Activated T-helper 1 cell treated with Interleukin-2 at 50 U/mL for 16 hours (primary cell): ENCODE measurements around the gene SPO11.
A peak's percentile ranks its signal among the peaks of the same experiment; 100 is the strongest.
"Not testable (repeated sequence)": the region's sequence is repeated elsewhere in the genome, so short reads cannot be mapped to it uniquely, and the experiment has no call there.

Experiments used
- DNase-seq: peaks from one replicate; pipeline ENCODE4 v3.0.0-alpha.2; 2020; ENCODE audit warnings: low read depth

SPO11 gene

GRCh38 chr20:57341663-57342062, 12.1 kb downstream of the SPO11 start:
- no peak for DNase-seq

- DNase-seq, result no peak
These were observed 13.2 kb downstream of the SPO11 start for GRCh38 chr20:57342829-57343228.

DNA sequence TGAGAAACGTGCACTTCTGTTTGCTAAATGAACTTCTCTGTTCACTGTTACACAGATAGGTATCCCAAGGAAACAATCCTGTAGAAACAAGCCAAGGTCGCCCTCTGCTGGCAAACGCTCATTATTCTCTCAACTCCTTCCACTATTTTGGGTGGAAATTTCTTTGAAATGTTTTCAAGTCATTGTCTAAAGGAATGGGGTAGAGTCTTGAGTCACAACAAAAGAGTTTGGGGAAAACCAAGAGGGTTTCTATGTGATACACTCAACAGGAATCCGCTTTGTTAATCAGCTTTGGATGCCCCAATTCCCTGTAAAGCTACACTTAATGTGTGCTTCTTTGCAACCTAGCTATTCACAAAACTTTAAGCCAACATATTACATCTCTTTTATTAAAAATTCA, 16.9 kb downstream of the SPO11 start:
- peak; percentile 26 for DNase-seq

GRCh38 chr20:57347393-57347792, 17.8 kb downstream of the SPO11 start:
- DNase-seq, result no peak

DNA sequence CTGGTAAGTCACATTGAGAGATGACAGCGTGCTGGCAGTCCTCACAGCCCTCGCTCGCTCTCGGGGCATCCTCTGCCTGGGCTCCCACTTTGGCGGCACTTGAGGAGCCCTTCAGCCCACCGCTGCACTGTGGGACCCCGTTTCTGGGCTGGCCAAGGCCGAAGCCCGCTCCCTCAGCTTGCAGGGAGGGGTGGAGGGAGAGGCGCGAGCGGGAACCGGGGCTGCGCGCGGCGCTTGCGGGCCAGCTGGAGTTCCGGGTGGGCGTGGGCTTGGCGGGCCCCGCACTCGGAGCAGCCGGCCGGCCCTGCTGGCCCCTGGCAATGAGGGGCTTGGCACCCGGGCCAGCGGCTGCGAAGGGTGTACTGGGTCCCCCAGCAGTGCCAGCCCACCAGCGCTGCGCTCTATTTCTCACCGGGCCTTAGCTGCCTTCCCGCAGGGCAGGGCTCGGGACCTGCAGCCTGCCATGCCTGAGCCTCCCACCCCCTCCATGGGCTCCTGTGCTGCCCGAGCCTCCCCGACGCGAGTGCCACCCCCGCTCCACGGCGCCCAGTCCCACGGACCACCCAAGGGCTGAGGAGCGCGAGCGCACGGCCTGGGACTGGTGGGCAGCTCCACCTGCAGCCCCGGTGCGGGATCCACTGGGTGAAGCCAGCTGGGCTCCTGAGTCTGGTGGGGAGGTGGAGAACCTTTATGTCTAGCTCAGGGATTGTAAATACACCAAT, 18.8 kb downstream of the SPO11 start:
- DNase-seq, result not testable (repeated sequence)

- not testable (repeated sequence) for DNase-seq
These were observed 19.4 kb downstream of the SPO11 start for GRCh38 chr20:57348922-57349574.

DNA sequence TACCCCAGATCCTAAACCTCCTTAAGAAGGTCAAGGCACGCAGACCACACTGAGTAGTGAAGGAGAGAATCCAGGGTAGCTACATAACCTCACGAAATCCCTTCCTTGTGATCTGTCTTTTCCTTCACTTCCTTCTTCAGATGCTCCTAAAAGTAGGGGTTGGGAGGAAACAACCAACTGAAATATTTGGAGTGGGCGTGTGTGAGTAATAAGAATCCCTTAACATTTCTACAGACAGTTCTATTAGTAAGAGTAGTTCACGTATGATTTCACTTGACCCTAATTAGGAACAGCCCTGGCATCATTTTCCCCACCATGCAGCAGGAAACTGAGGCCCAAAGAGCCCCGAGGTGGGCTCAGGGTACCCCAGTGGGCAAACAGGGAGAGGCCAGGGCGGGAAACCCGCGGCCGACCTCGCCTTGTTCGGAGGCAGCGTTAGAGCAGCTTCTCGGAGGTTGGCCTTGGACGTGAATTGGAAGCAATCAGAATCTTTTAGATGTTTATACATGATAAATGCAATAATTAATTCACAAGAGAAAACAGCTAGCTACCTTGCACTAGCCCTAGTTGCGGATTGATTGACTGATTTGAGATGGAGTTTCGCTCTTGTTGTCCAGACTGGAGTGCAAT, 20.6 kb downstream of the SPO11 start:
- DNase-seq, result no peak

DNA sequence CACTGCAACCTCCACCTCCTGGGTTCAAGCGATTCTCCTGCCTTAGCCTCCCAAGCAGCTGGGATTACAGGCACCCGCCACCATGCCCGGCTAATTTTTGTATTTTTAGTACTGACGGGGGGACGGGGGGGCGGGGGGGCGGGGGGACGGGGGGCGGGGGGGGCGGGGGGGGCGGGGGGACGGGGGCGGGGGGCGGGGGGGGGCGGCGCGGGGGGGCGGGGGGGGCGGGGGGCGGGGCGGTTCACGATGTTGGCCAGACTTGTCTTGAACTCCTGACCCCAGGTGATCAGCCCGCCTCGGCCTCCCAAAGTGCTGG, 21.1 kb downstream of the SPO11 start:
- DNase-seq, result not testable (repeated sequence)

GRCh38 chr20:57351042-57351783, 21.6 kb downstream of the SPO11 start, which contains the start of gene RAE1:
TSS of gene RAE1 (plus strand) at chr20:57351255. CDS start at chr20:57354039, 2,784 bp downstream.
- DNase-seq, result peak; percentile 84

DNA sequence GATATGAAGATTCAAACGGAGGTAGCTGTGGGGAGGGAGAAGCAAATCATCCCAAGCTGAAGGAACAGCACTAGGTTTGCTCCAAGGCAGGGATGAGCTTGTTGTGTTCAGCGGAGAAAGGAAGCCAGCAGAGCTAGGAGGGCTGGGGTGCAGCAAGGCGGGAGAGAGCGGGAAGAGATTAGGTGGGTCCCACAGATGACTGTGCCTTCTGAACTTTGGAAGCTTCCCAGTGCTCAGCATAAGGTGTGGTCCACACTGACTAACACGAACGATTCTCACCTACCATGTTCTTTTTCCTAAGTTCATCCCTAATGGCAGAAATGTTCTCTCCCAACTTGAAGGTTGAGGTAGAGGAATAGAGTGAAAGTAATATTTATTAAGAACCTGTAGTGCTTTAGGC, 22.7 kb downstream of the SPO11 start:
- no peak for DNase-seq

DNA sequence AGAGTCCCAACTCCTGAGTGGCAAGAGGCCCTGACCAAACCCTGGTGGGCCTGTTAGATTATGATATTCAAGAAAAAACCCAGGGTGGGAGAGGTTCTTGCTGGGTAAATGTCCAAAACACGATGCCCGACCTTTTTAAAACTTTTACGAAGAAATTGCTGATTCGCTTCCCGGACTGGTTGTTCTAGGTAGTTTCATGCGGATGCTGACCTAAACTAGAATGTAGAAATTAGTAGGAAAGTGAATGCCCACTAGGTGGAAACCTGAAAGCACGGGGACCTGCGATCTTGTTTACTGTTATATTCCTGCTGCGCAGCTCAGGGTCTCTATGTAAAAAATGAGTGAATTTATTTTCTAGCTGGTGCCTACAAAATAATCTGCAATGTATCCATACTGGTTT, 23.7 kb downstream of the SPO11 start:
- DNase-seq, result no peak

- no peak for DNase-seq
These were observed 31.9 kb downstream of the SPO11 start for GRCh38 chr20:57361517-57361916.

DNA sequence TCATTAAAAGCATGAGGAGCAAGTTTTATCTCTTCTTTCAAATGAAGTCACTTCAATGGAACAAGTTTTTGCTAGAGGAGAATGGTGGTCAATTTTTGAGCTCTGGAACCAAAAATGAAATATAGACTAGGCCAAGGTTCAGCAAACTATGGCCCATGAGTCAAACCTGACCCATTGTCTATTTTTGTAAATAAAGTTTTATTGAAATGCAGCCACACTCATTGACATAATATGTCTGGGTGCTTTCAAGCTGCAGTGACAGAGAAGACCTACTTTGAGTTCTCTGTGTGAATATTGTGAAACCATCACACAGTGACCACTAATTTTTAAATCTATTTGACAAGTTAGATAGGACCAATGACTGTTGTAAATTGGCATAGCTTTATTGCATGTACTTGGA, 34.8 kb downstream of the SPO11 start:
- DNase-seq, result no peak

GRCh38 chr20:57369596-57369995, 40.0 kb downstream of the SPO11 start:
- DNase-seq, result no peak

DNA sequence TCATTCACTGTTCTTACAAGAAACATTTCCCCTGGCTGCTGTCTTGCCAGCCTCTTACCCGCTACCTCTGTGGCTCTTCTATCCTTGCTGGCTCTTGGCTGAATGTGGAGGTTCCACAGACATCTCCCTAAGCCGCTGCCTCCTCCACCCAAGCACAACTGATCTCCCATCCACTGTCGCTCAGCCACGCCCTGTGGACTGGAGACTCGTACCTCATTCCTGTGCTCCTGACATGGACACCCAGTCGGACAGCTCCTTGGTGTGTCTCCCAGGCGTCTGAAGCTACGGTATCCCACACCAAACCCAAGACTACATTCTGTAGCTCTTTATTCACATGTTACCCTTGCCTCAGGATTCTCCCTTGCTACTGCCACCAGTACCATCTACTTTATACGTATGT, 40.7 kb downstream of the SPO11 start:
- DNase-seq, result no peak

DNA sequence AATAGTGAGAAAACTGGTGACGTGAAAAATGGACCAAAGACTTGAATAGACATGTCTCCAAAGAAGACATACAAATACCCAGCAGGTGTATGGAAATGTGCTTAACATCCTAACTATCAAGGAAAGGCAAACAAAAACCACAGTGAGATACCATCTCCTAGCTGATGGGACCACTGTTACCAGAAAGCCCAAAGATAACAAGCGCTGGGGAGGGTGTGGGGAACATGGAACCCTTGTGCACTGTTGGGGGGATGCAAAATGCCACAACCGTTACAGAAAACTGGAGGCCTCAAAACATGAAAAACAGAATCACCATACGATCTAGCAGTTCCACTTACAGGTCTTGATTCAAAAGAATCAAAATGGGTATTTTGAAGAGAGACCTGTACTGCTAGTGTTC, 41.8 kb downstream of the SPO11 start:
- DNase-seq, result no peak

DNA sequence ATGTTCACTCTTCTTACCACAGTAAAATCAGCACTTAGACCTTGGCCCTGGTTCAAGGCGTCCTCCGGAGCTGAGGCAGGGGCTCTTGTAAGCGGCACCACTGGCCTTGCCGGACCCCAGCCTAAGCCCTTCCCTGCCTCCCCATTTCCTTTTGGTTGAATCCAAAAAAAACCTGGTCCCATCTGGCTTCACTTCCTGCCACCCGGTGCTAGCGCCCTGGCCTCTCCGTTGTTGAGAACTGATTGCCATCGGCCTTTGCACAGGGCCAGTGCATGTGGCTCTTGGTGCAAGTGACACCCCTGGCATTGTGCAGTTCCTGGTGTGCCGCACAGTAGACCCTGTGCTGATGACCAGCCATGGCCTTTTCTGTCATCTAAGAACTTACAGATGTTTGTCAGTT, 42.6 kb downstream of the SPO11 start:
- DNase-seq, result no peak

GRCh38 chr20:57372581-57373350, 43.2 kb downstream of the SPO11 start:
- DNase-seq, result no peak

DNA sequence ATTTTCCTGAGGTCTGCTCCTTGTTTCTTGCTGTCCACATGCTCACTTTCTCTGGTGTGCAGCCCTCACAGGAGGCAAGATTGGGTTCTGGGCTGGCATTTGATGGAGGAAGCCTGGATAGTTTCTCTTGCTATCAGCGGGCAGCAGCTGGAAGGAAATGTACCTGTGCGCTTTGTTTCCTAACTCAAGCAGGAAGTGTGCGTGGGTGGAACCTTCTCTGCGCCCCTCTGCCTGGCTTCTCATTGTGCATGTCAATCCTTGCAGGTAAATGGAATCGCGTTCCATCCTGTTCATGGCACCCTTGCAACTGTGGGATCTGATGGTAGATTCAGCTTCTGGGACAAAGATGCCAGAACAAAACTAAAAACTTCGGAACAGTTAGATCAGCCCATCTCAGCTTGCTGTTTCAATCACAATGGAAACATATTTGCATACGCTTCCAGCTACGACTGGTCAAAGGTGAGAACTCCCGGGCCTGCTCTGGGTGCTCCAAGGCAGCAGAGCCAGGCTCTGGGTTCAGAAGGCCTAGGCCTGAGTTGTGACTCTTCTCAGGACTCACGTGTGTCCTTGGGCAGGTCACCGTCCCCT, 44.8 kb downstream of the SPO11 start:
- DNase-seq, result no peak

DNA sequence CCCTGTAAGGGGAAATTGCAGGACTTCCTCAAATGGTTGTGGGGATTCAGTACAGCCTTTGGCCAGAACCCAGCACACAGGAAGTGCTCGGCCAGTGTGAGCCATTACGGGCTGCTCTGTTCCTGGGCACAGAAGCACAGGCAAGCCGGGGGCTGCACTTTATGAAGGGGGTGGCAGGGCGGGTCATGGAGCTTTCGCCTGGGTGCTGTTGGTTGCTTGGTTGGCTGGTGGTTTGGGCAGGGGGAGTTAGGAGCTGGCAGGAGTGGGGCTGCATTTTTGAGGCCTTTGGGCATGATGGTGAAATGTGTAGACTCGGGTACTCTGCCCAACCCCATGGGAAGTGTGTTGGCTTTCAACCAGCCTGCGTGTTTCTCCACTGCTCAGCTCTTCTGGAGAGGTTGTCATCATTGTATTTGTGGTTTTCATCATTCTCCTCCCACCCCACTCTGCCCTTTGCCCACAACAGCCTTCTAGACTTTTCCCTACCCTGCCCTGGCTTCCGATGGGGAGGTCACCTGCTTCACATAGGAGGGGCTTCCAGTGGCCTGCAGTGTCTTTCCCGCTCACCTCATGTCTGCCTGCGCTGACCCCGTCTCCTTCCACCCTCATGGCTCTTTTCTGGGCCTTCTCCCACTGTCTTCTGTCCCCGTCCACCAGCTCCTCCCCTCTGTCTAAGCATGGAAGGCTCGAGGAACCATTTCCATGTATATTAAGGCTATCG, 45.5 kb downstream of the SPO11 start:
- DNase-seq, result no peak

GRCh38 chr20:57375652-57376230, 46.1 kb downstream of the SPO11 start:
- DNase-seq, result no peak
